Stomach smooth muscle (tissue), 2 donors: ENCODE data around the gene ZNF804A.

ENCODE experiments used
- H3K27ac ChIP-seq: one replicate; pipeline ENCODE4 v1.7.0; 2013; ENCODE audit warnings: mild to moderate bottlenecking, low read length, inconsistent platforms
- H3K27me3 ChIP-seq, 2 donors: one replicate each; pipeline ENCODE4 v1.7.0; 2013; ENCODE audit warnings: low read length in 2 of 2; ENCODE audit not compliant: insufficient read depth in 2 of 2, control insufficient read depth in 1 of 2
- H3K36me3 ChIP-seq, 2 donors: one replicate each; pipeline ENCODE4 v1.7.0; 2013; ENCODE audit warnings: low read length in 2 of 2; ENCODE audit not compliant: control insufficient read depth in 2 of 2, insufficient read depth in 2 of 2
- H3K4me1 ChIP-seq: one replicate; pipeline ENCODE4 v1.7.0; 2013; ENCODE audit warnings: low read length; ENCODE audit not compliant: control insufficient read depth, insufficient read depth
- H3K4me3 ChIP-seq, 2 donors: one replicate each; pipeline ENCODE4 v1.7.0; 2013; ENCODE audit warnings: low read length in 2 of 2
- H3K9ac ChIP-seq, 2 donors: one replicate each; pipeline ENCODE4 v1.7.0; 2013; ENCODE audit warnings: low read length in 2 of 2, mild to moderate bottlenecking in 1 of 2
- H3K9me3 ChIP-seq, 2 donors: one replicate each; pipeline ENCODE4 v1.7.0; 2013; ENCODE audit warnings: low read length in 2 of 2; ENCODE audit not compliant: control insufficient read depth in 2 of 2
- donor health status: healthy.
- donor health status: Pancreatic carcinoma.

Gene ZNF804A

DNA sequence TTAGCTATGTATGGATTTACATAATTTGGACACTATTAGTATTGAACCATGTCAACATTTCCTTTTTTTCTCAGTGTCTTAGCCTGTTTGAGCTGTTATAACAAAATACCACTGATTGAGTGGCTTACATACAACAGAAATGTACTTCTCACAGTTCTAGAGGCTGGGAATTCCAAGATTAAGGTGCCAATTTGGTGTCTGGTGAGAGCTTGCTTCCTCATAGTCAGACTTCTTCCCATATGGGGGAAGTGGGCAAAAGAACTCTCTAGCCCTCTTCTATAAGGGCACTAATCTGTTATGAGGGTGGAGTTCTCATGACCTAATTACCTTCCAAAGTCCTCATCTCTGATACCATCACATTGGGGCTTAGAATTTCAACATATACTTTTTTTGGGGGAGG is 12.6 kb downstream of the ZNF804A start:
- Histone ChIP-seq H3K27ac (no peak overlapping the region), H3K9ac (no peak overlapping the region), H3K9me3 (no peaks in the 10 kb centered on the region), H3K27me3 (no peaks in the 10 kb centered on the region), H3K4me1 (no peaks in the 10 kb centered on the region), H3K36me3 (no peaks in the 10 kb centered on the region), H3K4me3 (no peak overlapping the region)

- H3K4me3 ChIP-seq = no peak overlapping the region
- no peak overlapping the region for H3K9ac ChIP-seq
- H3K9me3 ChIP-seq = no peaks in the 10 kb centered on the region
- H3K4me1 ChIP-seq = no peaks in the 10 kb centered on the region
- no peaks in the 10 kb centered on the region for H3K27me3 ChIP-seq
- no peak overlapping the region for H3K27ac ChIP-seq
- H3K36me3 ChIP-seq = no peaks in the 10 kb centered on the region
Measured at GRCh38 chr2:184611361-184612085, 13.2 kb downstream of the ZNF804A start.

GRCh38 chr2:184620367-184620766 is 22.0 kb downstream of the ZNF804A start:
- H3K9ac ChIP-seq = no peak overlapping the region
- H3K9me3 ChIP-seq = no peaks in the 10 kb centered on the region
- no peak overlapping the region for H3K27ac ChIP-seq
- H3K27me3 ChIP-seq = no peaks in the 10 kb centered on the region
- H3K4me1 ChIP-seq = no peaks in the 10 kb centered on the region
- no peaks in the 10 kb centered on the region for H3K36me3 ChIP-seq
- no peak overlapping the region for H3K4me3 ChIP-seq

DNA sequence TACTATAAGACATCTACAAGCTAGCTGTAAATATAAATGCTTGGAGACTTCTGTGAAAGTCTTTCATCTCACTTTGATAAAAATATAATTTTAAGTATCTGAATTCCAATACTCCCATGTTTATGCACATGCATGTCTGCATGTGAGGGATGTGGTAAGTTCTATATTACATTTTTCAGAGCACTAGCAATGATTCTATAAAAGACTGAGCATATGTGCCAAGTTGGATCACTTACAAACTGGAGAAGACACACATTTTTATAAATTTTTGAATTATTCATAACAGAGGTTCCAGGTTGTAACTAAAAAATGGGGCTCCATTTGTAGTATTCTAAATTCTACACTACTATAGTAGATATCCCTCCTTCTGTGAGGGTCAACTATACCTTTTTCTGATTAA is 26.0 kb downstream of the ZNF804A start:
- no peak overlapping the region for H3K4me3 ChIP-seq
- no peaks in the 10 kb centered on the region for H3K36me3 ChIP-seq
- no peaks in the 10 kb centered on the region for H3K4me1 ChIP-seq
- H3K27ac ChIP-seq = no peak overlapping the region
- H3K9me3 ChIP-seq = no peaks in the 10 kb centered on the region
- H3K9ac ChIP-seq = no peak overlapping the region
- H3K27me3 ChIP-seq = no peaks in the 10 kb centered on the region

- Histone ChIP-seq H3K27me3 (no peaks in the 10 kb centered on the region), H3K9ac (no peak overlapping the region), H3K9me3 (no peaks in the 10 kb centered on the region), H3K4me3 (no peak overlapping the region), H3K27ac (no peak overlapping the region), H3K4me1 (no peaks in the 10 kb centered on the region), H3K36me3 (no peaks in the 10 kb centered on the region)
Measured at GRCh38 chr2:184628051-184628450, 29.7 kb downstream of the ZNF804A start.

DNA sequence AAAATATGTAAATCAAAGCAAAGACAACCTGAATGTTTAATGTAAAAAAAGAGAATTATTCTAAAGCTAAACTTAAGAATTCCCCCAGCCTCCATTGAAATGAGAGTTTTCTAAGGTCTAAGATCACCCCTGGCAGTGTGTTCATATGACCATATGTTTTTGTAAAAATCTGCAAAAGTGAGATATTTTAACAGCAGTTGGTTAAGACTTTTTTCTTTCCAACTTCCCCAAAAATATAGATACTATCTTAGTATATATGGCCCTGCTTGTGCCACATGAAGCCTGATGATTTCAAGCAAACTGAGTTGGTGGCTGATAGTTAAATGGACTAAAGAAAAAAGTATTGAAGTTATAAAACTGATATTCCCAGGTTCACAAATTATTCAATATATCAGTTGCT is 35.4 kb downstream of the ZNF804A start:
- Histone ChIP-seq H3K9me3 (no peaks in the 10 kb centered on the region), H3K27ac (no peak overlapping the region), H3K36me3 (no peaks in the 10 kb centered on the region), H3K9ac (no peak overlapping the region), H3K4me3 (no peak overlapping the region), H3K4me1 (no peaks in the 10 kb centered on the region), H3K27me3 (no peaks in the 10 kb centered on the region)

DNA sequence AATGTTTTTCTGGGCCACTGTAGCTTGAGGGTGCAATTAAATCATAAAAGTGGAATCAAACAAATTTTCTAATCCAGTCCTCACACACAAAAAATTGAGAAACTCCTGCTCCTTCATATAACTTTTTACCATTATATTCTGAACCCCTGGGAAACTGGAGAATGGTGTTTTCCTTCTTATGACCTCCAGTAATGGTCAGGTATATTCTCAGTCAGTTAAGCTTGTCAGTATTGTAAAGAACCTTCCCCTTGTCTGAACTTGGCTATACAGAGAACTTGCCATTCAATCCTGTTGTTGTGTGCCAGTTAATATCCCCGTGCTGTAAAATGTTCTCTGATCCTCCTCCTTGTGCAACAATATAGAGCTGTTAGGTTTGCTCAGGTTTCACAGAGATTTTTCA is 39.5 kb downstream of the ZNF804A start:
- Histone ChIP-seq H3K4me3 (no peak overlapping the region), H3K27ac (no peak overlapping the region), H3K27me3 (no peaks in the 10 kb centered on the region), H3K4me1 (no peaks in the 10 kb centered on the region), H3K36me3 (no peaks in the 10 kb centered on the region), H3K9ac (no peak overlapping the region), H3K9me3 (no peaks in the 10 kb centered on the region)

DNA sequence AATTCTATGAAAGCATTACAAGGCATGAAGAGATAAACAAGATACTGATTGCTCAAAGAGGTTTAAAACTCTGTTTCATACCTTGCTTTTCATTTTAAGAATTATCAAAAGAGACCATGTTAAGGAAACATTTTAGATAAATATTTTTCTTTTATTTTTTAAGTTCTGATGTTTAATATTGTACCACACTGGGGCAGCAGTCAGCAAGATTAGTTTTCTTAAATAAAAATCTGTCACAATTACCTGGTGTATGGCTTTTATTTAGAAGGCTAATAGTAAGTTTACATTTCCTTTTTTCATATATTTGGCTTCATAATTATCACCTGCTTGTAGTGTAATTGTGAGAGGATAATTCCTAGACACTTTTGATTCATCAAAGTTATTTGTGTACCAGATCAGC is 46.4 kb downstream of the ZNF804A start:
- no peaks in the 10 kb centered on the region for H3K36me3 ChIP-seq
- no peak overlapping the region for H3K9ac ChIP-seq
- no peaks in the 10 kb centered on the region for H3K4me1 ChIP-seq
- no peaks in the 10 kb centered on the region for H3K27me3 ChIP-seq
- no peak overlapping the region for H3K4me3 ChIP-seq
- H3K27ac ChIP-seq = no peak overlapping the region
- no peaks in the 10 kb centered on the region for H3K9me3 ChIP-seq

DNA sequence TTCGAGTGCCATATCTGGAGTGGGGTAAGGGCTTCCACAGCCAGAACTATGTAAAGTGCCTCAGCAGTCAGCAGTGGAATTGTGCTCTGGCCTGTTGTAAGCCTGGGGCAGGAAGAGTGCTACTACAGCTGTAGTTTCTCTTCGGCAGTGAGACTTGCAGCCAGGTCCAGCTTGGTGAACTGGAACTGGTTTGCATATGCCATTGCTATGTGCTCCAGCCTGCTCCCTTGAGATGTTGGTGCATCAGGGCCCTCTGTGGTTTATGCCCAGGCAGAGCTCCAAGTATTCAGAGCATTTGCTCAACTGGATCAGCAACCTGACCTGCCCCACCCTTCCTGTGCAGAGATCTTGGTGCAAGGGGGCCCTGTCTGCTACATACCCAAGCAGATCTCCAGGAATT is 47.8 kb downstream of the ZNF804A start:
- no peaks in the 10 kb centered on the region for H3K27me3 ChIP-seq
- H3K9ac ChIP-seq = no peak overlapping the region
- no peak overlapping the region for H3K4me3 ChIP-seq
- H3K27ac ChIP-seq = no peak overlapping the region
- no peaks in the 10 kb centered on the region for H3K4me1 ChIP-seq
- H3K9me3 ChIP-seq = no peaks in the 10 kb centered on the region
- H3K36me3 ChIP-seq = no peaks in the 10 kb centered on the region

- H3K36me3 ChIP-seq = no peaks in the 10 kb centered on the region
- no peak overlapping the region for H3K9ac ChIP-seq
- H3K27ac ChIP-seq = no peak overlapping the region
- no peaks in the 10 kb centered on the region for H3K27me3 ChIP-seq
- H3K9me3 ChIP-seq = no peaks in the 10 kb centered on the region
- no peaks in the 10 kb centered on the region for H3K4me1 ChIP-seq
- H3K4me3 ChIP-seq = no peak overlapping the region
Measured at GRCh38 chr2:184646593-184646992, 48.3 kb downstream of the ZNF804A start.

- no peak overlapping the region for H3K27ac ChIP-seq
- no peaks in the 10 kb centered on the region for H3K9me3 ChIP-seq
- H3K4me3 ChIP-seq = no peak overlapping the region
- no peaks in the 10 kb centered on the region for H3K36me3 ChIP-seq
- H3K4me1 ChIP-seq = no peaks in the 10 kb centered on the region
- no peak overlapping the region for H3K9ac ChIP-seq
- H3K27me3 ChIP-seq = no peaks in the 10 kb centered on the region
Measured at GRCh38 chr2:184654945-184655344, 56.6 kb downstream of the ZNF804A start.
